NT2/D1 (cell line): ENCODE data around the gene NXPE4.
"Not testable (repeated sequence)": the region's sequence is repeated elsewhere in the genome, so short reads cannot be mapped to it uniquely, and the experiment has no call there.

Source experiments
- DNase-seq: peaks from one replicate; pipeline ENCODE4 v3.0.0-alpha.2; 2011; ENCODE audit warnings: low read depth, low spot score
- H3K27me3 ChIP-seq: 2 replicates; pipeline ENCODE4 v1.6.0; 2011; ENCODE audit warnings: mild to moderate bottlenecking; ENCODE audit not compliant: insufficient read length, insufficient read depth
- H3K36me3 ChIP-seq: 2 replicates; pipeline ENCODE4 v1.6.1; 2011; ENCODE audit warnings: mild to moderate bottlenecking, low read length, mixed read lengths; ENCODE audit not compliant: insufficient read depth, insufficient read length
- H3K4me1 ChIP-seq: 2 replicates; pipeline ENCODE4 v1.5.1; 2011; ENCODE audit not compliant: insufficient read depth, insufficient read length
- H3K4me3 ChIP-seq: 2 replicates; pipeline ENCODE4 v1.5.1; 2011; ENCODE audit warnings: low read depth; ENCODE audit not compliant: insufficient read length
- H3K9ac ChIP-seq: 2 replicates; pipeline ENCODE4 v1.6.0; 2011; ENCODE audit warnings: low read depth; ENCODE audit not compliant: insufficient read length
- H3K9me3 ChIP-seq: 2 replicates; pipeline ENCODE4 v1.5.1; 2011; ENCODE audit warnings: mild to moderate bottlenecking, low read length; ENCODE audit not compliant: insufficient read depth
- SUZ12 ChIP-seq: IDR thresholded peaks from 2 replicates; pipeline ENCODE4 v1.6.1; 2011; ENCODE audit not compliant: insufficient read length, insufficient read depth; ENCODE audit errors: extremely low read depth
- YY1 ChIP-seq: IDR thresholded peaks from 2 replicates; pipeline ENCODE4 v1.6.1; 2011; ENCODE audit not compliant: insufficient read length, insufficient read depth
- ZNF274 ChIP-seq: IDR thresholded peaks from 2 replicates; pipeline ENCODE4 v1.6.1; 2011; ENCODE audit warnings: mild to moderate bottlenecking, low read depth, low read length

The NXPE4 gene

DNA sequence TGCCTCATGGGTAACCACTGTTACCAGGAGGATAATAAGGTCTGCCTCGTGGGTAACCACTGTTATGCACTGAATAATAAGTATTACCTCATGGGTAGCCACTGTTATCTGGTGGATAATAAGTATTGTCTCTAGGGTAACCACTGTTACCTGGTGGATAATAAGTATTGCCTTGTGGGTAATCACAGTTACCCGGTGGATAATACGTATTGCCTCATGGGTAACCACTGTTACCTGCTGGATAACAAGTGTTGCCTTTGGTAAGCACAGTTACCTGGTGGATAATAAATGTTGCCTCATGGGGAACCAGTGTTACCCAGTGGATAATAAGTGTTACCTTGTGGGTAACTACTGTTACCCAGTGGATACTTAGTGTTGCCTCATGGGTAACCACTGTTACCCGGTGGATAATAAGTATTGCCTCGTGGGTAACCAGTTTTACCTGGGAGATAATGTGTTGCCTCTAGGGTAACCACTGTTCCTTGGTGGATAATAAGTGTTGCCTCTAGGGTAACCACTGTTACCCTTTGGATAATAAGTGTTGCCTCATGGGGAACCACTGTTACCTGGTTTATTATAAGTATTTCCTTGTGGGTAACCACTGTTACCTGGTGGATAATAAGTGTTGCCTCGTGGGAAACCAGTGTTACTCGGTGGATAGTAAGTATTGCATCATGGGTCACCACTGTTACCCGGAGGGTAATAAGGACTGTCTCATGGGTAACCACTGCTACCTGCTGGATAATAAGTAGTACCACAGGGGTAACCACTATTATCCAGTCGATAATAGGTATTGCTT is 10.6 kb upstream of the NXPE4 start:
- no peaks in the 10 kb centered on the region for H3K27me3 ChIP-seq
- DNase-seq, result no peak
- no peaks in the 10 kb centered on the region for H3K4me1 ChIP-seq

GRCh38 chr11:114605370-114605769 is 9.8 kb upstream of the NXPE4 start:
- Histone ChIP-seq H3K27me3 (no peaks in the 10 kb centered on the region), H3K9ac (no peak overlapping the region), H3K4me1 (no peaks in the 10 kb centered on the region), H3K36me3 (no peaks in the 10 kb centered on the region), H3K9me3 (peaks cover 59% of the 10 kb centered on the region), H3K4me3 (no peak overlapping the region)
- DNase-seq, result no peak
- TF ChIP-seq YY1 (no peak), SUZ12 (no peak), ZNF274 (no peak)

More for the DNA sequence above, 10.6 kb upstream of the NXPE4 start:
- Histone ChIP-seq H3K9me3 (peaks cover 67% of the 10 kb centered on the region), H3K36me3 (no peaks in the 10 kb centered on the region), H3K4me3 (no peak overlapping the region), H3K9ac (no peak overlapping the region)
- TF ChIP-seq YY1 (no peak), SUZ12 (no peak), ZNF274 (no peak)

DNA sequence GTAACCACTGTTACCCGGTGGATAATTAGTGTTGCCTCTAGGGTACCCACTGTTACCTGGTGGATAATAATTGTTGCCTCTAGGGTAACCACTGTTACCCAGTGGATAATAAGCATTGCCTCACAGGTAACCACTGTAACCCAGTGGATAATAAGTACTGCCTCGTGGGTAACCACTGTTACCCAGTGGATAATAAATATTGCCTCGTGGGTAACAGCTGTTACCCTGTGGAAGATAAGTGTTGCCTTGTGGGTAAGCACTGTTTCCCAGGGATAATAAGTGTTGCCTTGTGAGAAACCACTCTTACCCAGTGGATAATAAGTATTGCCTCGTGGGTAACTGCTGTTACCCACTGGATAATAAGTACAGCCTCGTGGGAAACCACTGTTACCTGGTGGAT is 9.3 kb upstream of the NXPE4 start:
- peaks cover 54% of the 10 kb centered on the region for H3K9me3 ChIP-seq
- TF ChIP-seq YY1, result no peak
- TF ChIP-seq ZNF274, result no peak
- TF ChIP-seq SUZ12, result no peak
- no peaks in the 10 kb centered on the region for H3K4me1 ChIP-seq
- no peak for DNase-seq
- H3K36me3 ChIP-seq, result no peaks in the 10 kb centered on the region
- H3K4me3 ChIP-seq, result no peak overlapping the region
- H3K9ac ChIP-seq, result no peak overlapping the region
- no peaks in the 10 kb centered on the region for H3K27me3 ChIP-seq

GRCh38 chr11:114604179-114604813 is 8.7 kb upstream of the NXPE4 start:
- Histone ChIP-seq H3K36me3 (no peaks in the 10 kb centered on the region), H3K9me3 (peaks cover 53% of the 10 kb centered on the region), H3K4me1 (no peaks in the 10 kb centered on the region), H3K27me3 (no peaks in the 10 kb centered on the region), H3K9ac (no peak overlapping the region), H3K4me3 (no peak overlapping the region)
- DNase-seq, result no peak
- TF ChIP-seq ZNF274, result no peak
- no peak for TF ChIP-seq SUZ12
- TF ChIP-seq YY1, result no peak

GRCh38 chr11:114603151-114603550 is 7.6 kb upstream of the NXPE4 start:
- peaks cover 42% of the 10 kb centered on the region for H3K9me3 ChIP-seq
- H3K4me1 ChIP-seq, DNase-seq, H3K9ac ChIP-seq, H3K36me3 ChIP-seq, H3K4me3 ChIP-seq, H3K27me3 ChIP-seq: not testable (repeated sequence)

DNA sequence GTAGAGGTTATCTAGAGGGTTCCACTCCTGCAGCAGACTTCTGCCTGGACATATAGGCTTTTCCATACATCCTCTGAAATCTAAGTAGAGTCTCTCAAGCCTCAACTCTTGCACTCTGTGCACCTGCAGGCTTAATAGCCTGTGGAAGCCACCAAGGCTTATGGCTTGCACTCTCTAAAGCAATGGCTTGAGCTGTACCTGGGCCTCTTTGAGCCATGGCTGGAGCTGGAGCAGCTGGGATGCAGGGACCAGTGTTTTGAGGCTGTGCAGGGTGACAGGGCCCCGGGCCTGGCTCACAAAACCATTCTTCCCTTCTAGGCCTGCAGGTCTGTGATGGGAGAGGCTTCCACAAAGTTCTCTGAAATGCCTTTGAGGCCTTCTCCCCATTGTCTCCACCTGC is 2.9 kb upstream of the NXPE4 start:
- Histone ChIP-seq H3K4me3 (no peak overlapping the region), H3K9me3 (peaks cover 5% of the 10 kb centered on the region; the same call in 1 of the 2 replicates), H3K4me1 (no peaks in the 10 kb centered on the region), H3K9ac (no peak overlapping the region), H3K36me3 (no peaks in the 10 kb centered on the region), H3K27me3 (no peaks in the 10 kb centered on the region)
- no peak for TF ChIP-seq ZNF274
- TF ChIP-seq YY1, result no peak
- no peak for TF ChIP-seq SUZ12
- DNase-seq, result no peak

DNA sequence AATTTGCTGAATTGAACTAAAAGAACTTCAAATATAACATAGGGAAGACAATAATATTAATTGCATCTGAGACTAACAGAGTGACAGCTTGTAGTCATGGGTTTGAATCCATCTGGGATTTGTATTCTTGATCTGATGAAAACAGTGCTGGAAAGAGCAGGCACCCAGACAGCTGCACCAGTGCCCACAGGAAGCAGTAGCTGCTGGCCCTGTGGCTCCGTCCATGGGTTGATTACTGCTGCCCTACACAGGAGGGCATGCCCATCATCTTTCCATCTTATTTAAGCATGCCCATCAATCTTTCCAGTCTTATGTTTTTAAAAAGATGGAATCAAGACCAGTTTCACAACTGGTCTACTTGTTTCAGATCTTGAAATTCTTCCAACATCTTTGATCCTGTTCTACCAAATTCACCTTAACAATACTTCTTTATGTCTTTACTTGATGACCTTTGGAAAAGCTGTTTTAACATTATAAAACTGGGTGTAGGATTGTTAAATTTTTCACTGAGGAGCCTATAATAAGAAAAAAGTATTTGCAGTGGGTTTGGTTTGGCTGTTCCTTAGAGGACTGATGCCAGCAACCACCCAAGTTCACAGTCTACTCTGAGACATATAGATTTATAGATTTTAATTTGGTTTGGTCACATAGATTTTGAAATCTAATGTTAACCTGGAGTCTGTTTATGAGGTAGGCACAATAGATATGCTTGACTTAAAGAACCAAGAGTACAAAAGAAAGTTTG is 761 bp upstream of the NXPE4 start:
- Histone ChIP-seq H3K4me1 (no peaks in the 10 kb centered on the region), H3K36me3 (no peaks in the 10 kb centered on the region), H3K27me3 (no peaks in the 10 kb centered on the region), H3K9me3 (no peaks in the 10 kb centered on the region), H3K9ac (no peak overlapping the region), H3K4me3 (no peak overlapping the region)
- TF ChIP-seq ZNF274 (no peak), SUZ12 (no peak), YY1 (no peak)
- DNase-seq, result no peak
